Measurements from ENCODE around the gene MT1X.

- TF ChIP-seq CTCF (optimal IDR thresholded peaks at IDR 0.05 in 1 of 3, IDR thresholded peaks at IDR 0.05 in 1 of 3, conservative IDR thresholded peaks at IDR 0.05 in 1 of 3; ENCODE audit: extremely low read depth in 1 of 3, insufficient read depth in 2 of 3, low read length in 3 of 3) (no peak), EZH2 (IDR thresholded peaks at IDR 0.05; ENCODE audit: low read length) (no peak)
Observed at GRCh38 chr16:56690420-56691122, 8.3 kb downstream of the MT1X start.
